HepG2 (cell line): ENCODE results near the gene SESN3. TPM values are rescaled to one million over a fixed set of nuclear protein-coding genes. Genes with fewer than 3 reads are reported as not detected.

Experiments used
- ATAC-seq: fragments of 200-7000 bp; cut with Tn5 transposase; 3 replicates; pipeline ENCODE4 v1.9.1; 2020; ENCODE audit warnings: mild to moderate bottlenecking, moderate library complexity
- BruUV-seq: library from RNA; stranded (reverse); fragments of 400-500 nt; replicated peaks from 2 replicates; lab custom pipeline; 2021; lab: Mats Ljungman, UMichigan
- CTCF ChIA-PET: fragments of 300-600 bp; formaldehyde crosslinking; extraction: SDS; loops from one replicate; lab custom pipeline; 2021; ENCODE audit warnings: low total read pairs, inconsistent platforms, low intra/inter-chr PET ratio; lab: Yijun Ruan, JAX
- POLR2A ChIA-PET: fragments of 350-600 bp; sonication (Branson Sonifier 250); formaldehyde crosslinking; loops from one replicate; lab custom pipeline; 2020; ENCODE audit warnings: antibody characterized with exemption, inconsistent platforms; lab: Yijun Ruan, JAX
- DNase-seq: peaks from one replicate; pipeline ENCODE4 v3.0.0-alpha.2; 2015; ENCODE audit warnings: low spot score
- FAIRE-seq: peaks from 3 replicates; lab custom pipeline; 2011; peaks lifted over from hg19 to GRCh38; lab: Jason Lieb, UNC
- H2AFZ ChIP-seq: one replicate; pipeline ENCODE4 v1.6.1; 2011; ENCODE audit warnings: low read length, inconsistent platforms
- H3K27ac ChIP-seq: fragments of 300-600 bp; 3 replicates; pipeline ENCODE4 v1.8.0; 2011; ENCODE audit warnings: mixed run types, mild to moderate bottlenecking, mixed read lengths, low read length, inconsistent platforms; ENCODE audit not compliant: insufficient read depth; ENCODE audit errors: extremely low read length
- H3K27me3 ChIP-seq, 2 experiments: fragments of 200-600 bp in 1 of 2; 2 replicates in 1 of 2; 3 replicates in 1 of 2; pipeline versions ENCODE4 v1.6.0 to v1.8.0; 2011; ENCODE audit warnings: low read length in 2 of 2, mild to moderate bottlenecking in 2 of 2, moderate library complexity in 2 of 2, inconsistent platforms in 1 of 2; ENCODE audit not compliant: insufficient read depth in 2 of 2, control insufficient read depth in 1 of 2
- H3K36me3 ChIP-seq, 2 experiments: fragments of 200-600 bp in 1 of 2; replicated peaks in 1 of 2; 2 replicates in 1 of 2; 3 replicates in 1 of 2; pipeline versions ENCODE4 v1.5.1 to v1.8.0; 2011; ENCODE audit warnings: low read length in 2 of 2, inconsistent platforms in 1 of 2; ENCODE audit not compliant: insufficient read depth in 2 of 2, control insufficient read depth in 1 of 2
- H3K4me1 ChIP-seq: 2 replicates; pipeline ENCODE4 v1.5.1; 2012; ENCODE audit warnings: low read length, inconsistent platforms; ENCODE audit not compliant: insufficient read depth
- H3K4me2 ChIP-seq: 2 replicates; pipeline ENCODE4 v1.6.0; 2011; ENCODE audit warnings: low read depth, low read length, inconsistent platforms
- H3K4me3 ChIP-seq, 3 experiments: fragments of 200-600 bp in 1 of 3; sonication (generic), shearing (Covaris generic) in 1 of 3; replicated peaks in 1 of 3; 2 replicates each; pipeline ENCODE4 v1.5.1; 2011 to 2016; ENCODE audit warnings: low read length in 3 of 3, inconsistent platforms in 2 of 3, low read depth in 2 of 3, mild to moderate bottlenecking in 2 of 3, control low read depth in 1 of 3, mixed read lengths in 1 of 3; ENCODE audit not compliant: insufficient read depth in 1 of 3
- H3K79me2 ChIP-seq: one replicate; pipeline ENCODE4 v1.6.1; 2011; ENCODE audit warnings: low read length, inconsistent platforms; ENCODE audit not compliant: insufficient read depth
- H3K9ac ChIP-seq: 2 replicates; pipeline ENCODE4 v1.6.0; 2011; ENCODE audit warnings: mild to moderate bottlenecking, low read depth, low read length, inconsistent platforms; ENCODE audit not compliant: insufficient read depth
- H3K9me3 ChIP-seq: 2 replicates; pipeline ENCODE4 v1.5.1; 2012; ENCODE audit warnings: mild to moderate bottlenecking, low read length
- H4K20me1 ChIP-seq: 2 replicates; pipeline ENCODE4 v1.6.0; 2011; ENCODE audit warnings: inconsistent platforms, mild to moderate bottlenecking, low read length, moderate library complexity; ENCODE audit not compliant: insufficient read depth
- AHR ChIP-seq: IDR thresholded peaks from 2 replicates; pipeline ENCODE4 v1.6.1; 2018; ENCODE audit warnings: missing genetic modification reagents, missing compliant biosample characterization
- ATF7 ChIP-seq, 2 experiments: fragments of 450-650 bp in 1 of 2; sonication (generic) in 1 of 2; formaldehyde crosslinking in 1 of 2; IDR thresholded peaks; 2 replicates each; pipeline versions ENCODE4 v1.4.0 to v1.6.1; 2016 to 2020; ENCODE audit warnings: antibody characterized with exemption in 1 of 2, mild to moderate bottlenecking in 1 of 2, missing genetic modification reagents in 1 of 2
- FOXA3 ChIP-seq: IDR thresholded peaks from 2 replicates; pipeline ENCODE4 v1.6.1; 2016; ENCODE audit warnings: missing genetic modification reagents, missing compliant biosample characterization
- GMEB2 ChIP-seq: IDR thresholded peaks from 2 replicates; pipeline ENCODE4 v1.6.1; 2016; ENCODE audit warnings: missing biosample characterization, missing genetic modification reagents, low read depth
- MAFK ChIP-seq, 2 experiments: IDR thresholded peaks in 1 of 2; conservative IDR thresholded peaks in 1 of 2; 2 replicates each; pipeline ENCODE4 v1.6.1; 2011; ENCODE audit warnings: improper control_type of control experiment in 2 of 2, low read length in 2 of 2
- RFX3 ChIP-seq: IDR thresholded peaks from 2 replicates; pipeline ENCODE4 v1.6.1; 2016; ENCODE audit warnings: missing biosample characterization, missing genetic modification reagents
- SMAD9 ChIP-seq: sonication (generic); formaldehyde crosslinking; IDR thresholded peaks from 2 replicates; pipeline ENCODE4 v1.5.1; 2020; ENCODE audit warnings: mild to moderate bottlenecking, missing genetic modification reagents
- TP53 ChIP-seq: sonication (generic); formaldehyde crosslinking; conservative IDR thresholded peaks from 2 replicates; pipeline ENCODE4 v1.4.0; 2020; ENCODE audit warnings: missing genetic modification reagents
- ZNF713 ChIP-seq: sonication (generic); formaldehyde crosslinking; IDR thresholded peaks from 2 replicates; pipeline ENCODE4 v1.4.0; 2020; ENCODE audit warnings: mild to moderate bottlenecking, missing genetic modification reagents
- ZXDC ChIP-seq: sonication (generic); formaldehyde crosslinking; IDR thresholded peaks from 2 replicates; pipeline ENCODE4 v1.5.0; 2020; ENCODE audit warnings: mild to moderate bottlenecking, missing genetic modification reagents
- WGBS: methylation state at CpG from one replicate; pipeline ENCODE4 v1.1.6; 2017; ENCODE audit warnings: low lambda C conversion rate; 5-methylcytosine and 5-hydroxymethylcytosine counted together
- in situ Hi-C: cut with HindIII; loops from 2 replicates; pipeline ENCODE4 v1.10.0; 2017; ENCODE audit warnings: low pct_unique_long_range_greater_than_20kb; ENCODE audit not compliant: extremely low pct_ligation_motif_present
- intact Hi-C: fragments of 100-400 bp; cut with micrococcal nuclease; formaldehyde crosslinking; loops from one replicate; pipeline ENCODE4 v1.10.0; 2022; ENCODE audit not compliant: unreplicated experiment
- polyA plus RNA-seq, 8 experiments: library from polyadenylated mRNA; depleted of rRNA in 3 of 8; stranded (reverse) in 7 of 8; unstranded in 1 of 8; fragments of >200 nt; fragmentation: Illumina TruSeq in 4 of 8; extraction: Trizol in 4 of 8; gene quantifications; 2 replicates each; pipeline versions ENCODE4 v1.2.1 to v1.2.3, GENCODE V29; 2011 to 2016; ENCODE audit warnings: low read depth in 4 of 8, missing spikeins in 1 of 8, mixed read lengths in 1 of 8; ENCODE audit not compliant: insufficient read depth in 1 of 8
- total RNA-seq, 5 experiments: library from RNA; depleted of rRNA; stranded (reverse); fragments of >200 nt; fragmentation: Illumina TruSeq; extraction: Trizol; gene quantifications; 2 replicates each; pipeline ENCODE4 v1.2.3, GENCODE V29; 2016; ENCODE audit warnings: low read depth in 1 of 5

Gene SESN3
- total and polyA plus RNA-seq, 2 of the 13 experiments (the other 11 are each of a cell fraction or from before 2014, with no cell fraction given), result 0.53 to 0.86 TPM

DNA sequence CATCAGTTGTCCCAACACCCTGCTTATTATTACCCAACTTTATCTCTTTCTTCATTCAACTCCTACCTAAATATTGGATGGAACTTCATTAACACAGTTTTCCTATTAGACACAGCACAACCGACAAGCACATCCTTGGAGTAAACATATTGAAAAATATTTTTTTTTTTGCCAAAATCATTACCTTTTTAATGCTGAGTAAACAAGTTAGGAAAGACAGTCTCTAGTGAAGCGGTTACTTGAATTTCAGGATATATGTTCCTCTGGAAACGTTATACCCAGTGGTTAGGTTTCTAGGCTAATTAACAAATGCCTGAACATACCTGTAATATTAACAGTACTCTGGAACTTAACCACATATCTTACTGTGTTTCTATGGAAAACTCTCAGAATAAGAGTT is 11.4 kb downstream of the SESN3 start:
- Histone ChIP-seq H3K4me2 (no peak overlapping the region), H3K4me3 (no peak overlapping the region), H3K4me1 (no peaks in the 10 kb centered on the region), H2AFZ (no peak overlapping the region), H3K79me2 (no peaks in the 10 kb centered on the region), H3K27ac (no peak overlapping the region), H3K9ac (no peak overlapping the region), H3K9me3 (no peaks in the 10 kb centered on the region), H3K27me3 (no peaks in the 10 kb centered on the region)
- POLR2A ChIA-PET, result no interaction called here
- 64% methylated on average over 3 of the region's 3 CpGs for WGBS
- ATAC-seq (no peak), FAIRE-seq (no peak)
- no TSS peak for BruUV-seq
- TF ChIP-seq MAFK (conservative IDR thresholded peaks at IDR 0.05 in 1 of 2, IDR thresholded peaks at IDR 0.05 in 1 of 2; ENCODE audit: low read length in 2 of 2), result peak in 1 of 2 experiments; percentile 40; a peak in 1 of 4 replicates
- no peak for TF ChIP-seq ZNF713 (CRISPR knock-in tag)
- TF ChIP-seq, all 625 proteins: peak for 1
- no peak for DNase-seq
- Histone ChIP-seq H4K20me1 (no peaks in the 10 kb centered on the region), H3K36me3 (no peaks in the 10 kb centered on the region)
- intact Hi-C loops, result no loop called here
- in situ Hi-C loops, result no loop called here
- CTCF ChIA-PET, result no interaction called here

DNA sequence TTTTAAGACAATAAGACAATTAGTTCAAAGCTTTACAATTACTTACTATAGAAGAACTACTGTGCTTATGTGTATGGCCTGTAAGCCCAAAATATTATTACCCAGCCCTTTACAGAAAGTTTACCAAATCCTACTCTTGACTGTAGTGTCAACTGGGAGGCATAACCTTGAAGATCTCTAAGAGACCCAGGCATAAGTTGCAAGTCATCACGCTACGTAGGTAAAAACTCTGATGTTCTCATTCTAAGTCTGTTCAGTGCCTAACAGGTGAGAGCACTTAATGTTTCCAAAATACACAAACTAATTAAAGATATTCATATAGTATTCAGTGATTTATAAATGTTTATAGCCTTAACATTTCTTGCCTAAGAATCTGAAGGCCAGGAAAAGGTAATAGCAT is 12.9 kb downstream of the SESN3 start:
- H3K4me1 ChIP-seq, result no peaks in the 10 kb centered on the region
- no peaks in the 10 kb centered on the region for H4K20me1 ChIP-seq
- no peak for FAIRE-seq
- TF ChIP-seq ATF7 (IDR thresholded peaks at IDR 0.05) (no peak), ATF7 (CRISPR knock-in tag; IDR thresholded peaks at IDR 0.05) (no peak), TP53 (no peak), AHR (no peak), ZXDC (CRISPR knock-in tag) (no peak), SMAD9 (CRISPR knock-in tag) (no peak), RFX3 (CRISPR knock-in tag) (no peak), GMEB2 (no peak), FOXA3 (CRISPR knock-in tag) (no peak)
- no peak for ATAC-seq
- H2AFZ ChIP-seq, result no peak overlapping the region
- no peak overlapping the region for H3K4me3 ChIP-seq
- H3K9me3 ChIP-seq, result no peaks in the 10 kb centered on the region
- intact Hi-C loops, result no loop called here
- no peaks in the 10 kb centered on the region for H3K79me2 ChIP-seq
- BruUV-seq, result no TSS peak
- DNase-seq, result no peak
- in situ Hi-C loops, result no loop called here
- no peaks in the 10 kb centered on the region for H3K27me3 ChIP-seq
- H3K27ac ChIP-seq, result no peak overlapping the region
- ChIA-PET POLR2A (no interaction called here), CTCF (no interaction called here)
- H3K36me3 ChIP-seq, result no peaks in the 10 kb centered on the region
- WGBS, result 77% methylated on average over 2 of the region's 2 CpGs
- H3K9ac ChIP-seq, result no peak overlapping the region
- H3K4me2 ChIP-seq, result no peak overlapping the region
